K562 (cell line): ENCODE results near the gene MTA2. TPM values are rescaled to one million over a fixed set of nuclear protein-coding genes. Genes with fewer than 3 reads are reported as not detected.

Experiments
- DACH1 ChIP-seq: fragments of 450-650 bp; IDR thresholded peaks from 2 replicates; pipeline ENCODE4 v1.6.1; 2018; ENCODE audit not compliant: partially characterized antibody
- ETV5 ChIP-seq: sonication (generic); formaldehyde crosslinking; IDR thresholded peaks from 2 replicates; pipeline ENCODE4 v1.4.0; 2020; ENCODE audit warnings: low read depth, mild to moderate bottlenecking, missing genetic modification reagents
- ILF3 ChIP-seq: fragments of 450-650 bp; IDR thresholded peaks from 2 replicates; pipeline ENCODE4 v1.6.1; 2018; ENCODE audit warnings: antibody characterized with exemption, mild to moderate bottlenecking, moderate library complexity, borderline replicate concordance
- MAFK ChIP-seq: IDR thresholded peaks from 2 replicates; pipeline ENCODE4 v1.6.1; 2011; ENCODE audit warnings: low read length, improper control_type of control experiment
- NBN ChIP-seq: fragments of 450-650 bp; IDR thresholded peaks from 2 replicates; pipeline ENCODE4 v1.6.1; 2016; ENCODE audit warnings: low read depth, mild to moderate bottlenecking
- POLR2A ChIP-seq: fragments of 450-650 bp; conservative IDR thresholded peaks from 2 replicates; pipeline ENCODE4 v1.6.1; 2016
- POLR2H ChIP-seq: IDR thresholded peaks from 2 replicates; pipeline ENCODE4 v1.6.1; 2016; ENCODE audit warnings: missing genetic modification characterization, low read depth, mild to moderate bottlenecking, control low read depth, missing compliant biosample characterization, moderate library complexity
- RBM34 ChIP-seq: fragments of 200-400 bp; formaldehyde crosslinking; IDR thresholded peaks from 2 replicates; pipeline ENCODE4 v1.6.1; 2018; ENCODE audit warnings: low read length, borderline replicate concordance; ENCODE audit not compliant: insufficient read depth
- SIN3B ChIP-seq: fragments of 450-650 bp; IDR thresholded peaks from 2 replicates; pipeline ENCODE4 v1.6.1; 2017; ENCODE audit warnings: low read depth, mild to moderate bottlenecking, moderate library complexity
- SIX5 ChIP-seq, 2 experiments: IDR thresholded peaks; 2 replicates each; pipeline ENCODE4 v1.6.1; 2011; ENCODE audit warnings: low read length in 2 of 2, borderline replicate concordance in 1 of 2, low read depth in 1 of 2, mild to moderate bottlenecking in 1 of 2, moderate library complexity in 1 of 2; ENCODE audit not compliant: insufficient read depth in 1 of 2
- SMAD1 ChIP-seq: fragments of 150-350 bp; IDR thresholded peaks from 2 replicates; pipeline ENCODE4 v1.6.1; 2014; ENCODE audit warnings: low read length, low read depth; ENCODE audit not compliant: partially characterized antibody
- TOE1 ChIP-seq, 2 experiments: fragments of 450-650 bp in 1 of 2; sonication (generic) in 1 of 2; formaldehyde crosslinking in 1 of 2; IDR thresholded peaks; 2 replicates each; pipeline versions ENCODE4 v1.7.1 to v1.8.0; 2016 to 2022; ENCODE audit warnings: borderline replicate concordance in 2 of 2, mild to moderate bottlenecking in 2 of 2, antibody characterized with exemption in 1 of 2, inconsistent platforms in 1 of 2, low read depth in 1 of 2, missing genetic modification reagents in 1 of 2, moderate library complexity in 1 of 2
- U2AF1 ChIP-seq: fragments of 200-400 bp; formaldehyde crosslinking; optimal IDR thresholded peaks from 2 replicates; pipeline ENCODE3; 2017; ENCODE audit warnings: mild to moderate bottlenecking, low read depth, low read length, moderate library complexity
- ZC3H11A ChIP-seq: IDR thresholded peaks from 2 replicates; pipeline ENCODE4 v1.6.1; 2012; ENCODE audit warnings: low read depth, low read length, improper control_type of control experiment
- ZEB2 ChIP-seq: fragments of 450-650 bp; IDR thresholded peaks from 2 replicates; pipeline ENCODE4 v1.6.1; 2016
- ZFP36 ChIP-seq: fragments of 150-350 bp; IDR thresholded peaks from 2 replicates; pipeline ENCODE4 v1.6.1; 2018; ENCODE audit warnings: low read length, low read depth; ENCODE audit not compliant: partially characterized antibody
- ZNF165 ChIP-seq: fragments of 250-450 bp; sonication (Bioruptor Pico); IDR thresholded peaks from 2 replicates; pipeline ENCODE4 v1.4.0; 2020; ENCODE audit warnings: borderline replicate concordance
- ZNF197 ChIP-seq: fragments of 200-800 bp; sonication (Bioruptor generic); IDR thresholded peaks from 2 replicates; pipeline ENCODE4 v1.6.1; 2016; ENCODE audit warnings: low read depth, missing genetic modification characterization, missing compliant biosample characterization
- ZNF354B ChIP-seq: fragments of 250-450 bp; sonication (Bioruptor Pico); IDR thresholded peaks from 2 replicates; pipeline ENCODE4 v1.4.0; 2020
- polyA plus RNA-seq, 8 experiments: library from polyadenylated mRNA; depleted of rRNA in 4 of 8; stranded (reverse) in 5 of 8; unstranded in 3 of 8; fragments of >200 nt; fragmentation: Nextera tagmentation in 2 of 8; fragmentation: Illumina TruSeq in 1 of 8; extraction: Ambion mirVana in 2 of 8; extraction: Trizol in 1 of 8; gene quantifications; 2 replicates each; pipeline versions ENCODE4 v1.2.1 to v1.2.3, GENCODE V29; 2011 to 2014; ENCODE audit warnings: inconsistent platforms in 1 of 8, missing spikeins in 1 of 8
- total RNA-seq, 7 experiments: library from RNA; depleted of rRNA in 6 of 7; stranded (reverse); fragments of >200 nt in 6 of 7; fragmentation: Illumina TruSeq in 2 of 7; extraction: Trizol in 2 of 7; gene quantifications; 2 replicates each; pipeline versions ENCODE4 v1.2.1 to v1.2.3, GENCODE V29; 2011 to 2021; ENCODE audit warnings: low replicate concordance in 1 of 7
- TF ChIP-seq, protein P1 (sequence below): fragments of 250-450 bp; sonication (Bioruptor Pico); IDR thresholded peaks from 2 replicates; pipeline ENCODE4 v1.4.0; 2020; ENCODE audit warnings: mild to moderate bottlenecking, moderate library complexity
- TF ChIP-seq, protein P2 (sequence below): IDR thresholded peaks from 2 replicates; pipeline ENCODE4 v1.6.1; 2014; ENCODE audit warnings: antibody characterized with exemption
- TF ChIP-seq, protein P3 (sequence below): sonication (generic); formaldehyde crosslinking; IDR thresholded peaks from 2 replicates; pipeline ENCODE4 v1.8.1; 2023; ENCODE audit warnings: mild to moderate bottlenecking, missing genetic modification reagents
- TF ChIP-seq, protein P4 (sequence below): fragments of 250-450 bp; sonication (Bioruptor Pico); IDR thresholded peaks from 2 replicates; pipeline ENCODE4 v1.5.0; 2021

The MTA2 gene
- total and polyA plus RNA-seq, 9 of the 15 experiments (the other 6 are each of a cell fraction or from before 2014, with no cell fraction given) = 6.2 to 220 (median 172) TPM

DNA sequence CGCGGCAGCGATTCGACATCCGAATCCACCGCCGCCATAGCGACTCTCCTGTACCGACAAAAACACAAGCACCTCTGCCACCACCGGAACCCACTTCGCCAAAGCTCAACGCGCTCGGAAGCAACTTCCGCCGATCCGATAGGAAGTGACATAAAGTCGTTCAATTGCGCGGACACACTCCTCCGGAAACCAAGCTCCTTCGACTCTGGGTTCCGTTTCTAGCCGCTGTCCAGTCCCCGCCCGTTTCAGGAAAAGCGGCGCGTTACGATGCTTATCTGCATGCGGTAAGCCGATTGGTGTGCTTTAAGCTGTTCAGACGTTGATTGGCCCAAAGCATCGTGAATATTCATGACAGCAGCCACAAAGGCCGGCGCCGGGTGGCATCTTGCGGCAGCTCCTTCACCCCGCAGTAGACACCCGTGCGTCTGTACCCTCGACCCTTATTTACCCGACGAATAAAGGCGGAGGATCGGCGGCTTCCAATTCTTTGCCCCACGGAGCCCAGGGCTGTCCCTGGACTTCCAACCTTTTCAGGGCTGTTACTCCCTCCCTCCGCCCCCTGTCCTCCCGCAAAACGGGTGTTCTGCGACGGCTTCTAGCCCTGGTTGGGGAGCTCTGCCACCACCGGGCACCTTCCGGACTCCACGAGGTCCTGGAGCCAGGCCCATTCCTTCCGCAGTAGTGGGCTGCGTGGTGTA, 10.1 kb downstream of the MTA2 start, which contains the start of gene TUT1 (continued):
- peak; percentile 93 for TF ChIP-seq TOE1 (IDR thresholded peaks at IDR 0.05; ENCODE audit: borderline replicate concordance)
- no peak for TF ChIP-seq TOE1 (CRISPR knock-in tag; IDR thresholded peaks at IDR 0.05; ENCODE audit: borderline replicate concordance, low read depth)
- TF ChIP-seq, protein P1, sequence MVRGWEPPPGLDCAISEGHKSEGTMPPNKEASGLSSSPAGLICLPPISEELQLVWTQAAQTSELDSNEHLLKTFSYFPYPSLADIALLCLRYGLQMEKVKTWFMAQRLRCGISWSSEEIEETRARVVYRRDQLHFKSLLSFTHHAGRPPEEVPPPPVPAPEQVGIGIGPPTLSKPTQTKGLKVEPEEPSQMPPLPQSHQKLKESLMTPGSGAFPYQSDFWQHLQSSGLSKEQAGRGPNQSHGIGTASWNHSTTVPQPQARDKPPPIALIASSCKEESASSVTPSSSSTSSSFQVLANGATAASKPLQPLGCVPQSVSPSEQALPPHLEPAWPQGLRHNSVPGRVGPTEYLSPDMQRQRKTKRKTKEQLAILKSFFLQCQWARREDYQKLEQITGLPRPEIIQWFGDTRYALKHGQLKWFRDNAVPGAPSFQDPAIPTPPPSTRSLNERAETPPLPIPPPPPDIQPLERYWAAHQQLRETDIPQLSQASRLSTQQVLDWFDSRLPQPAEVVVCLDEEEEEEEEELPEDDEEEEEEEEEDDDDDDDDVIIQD (CRISPR knock-in tag) = no peak
- TF ChIP-seq ETV5 (CRISPR knock-in tag) = peak; percentile 81
- no peak for TF ChIP-seq U2AF1
- TF ChIP-seq, protein P2, sequence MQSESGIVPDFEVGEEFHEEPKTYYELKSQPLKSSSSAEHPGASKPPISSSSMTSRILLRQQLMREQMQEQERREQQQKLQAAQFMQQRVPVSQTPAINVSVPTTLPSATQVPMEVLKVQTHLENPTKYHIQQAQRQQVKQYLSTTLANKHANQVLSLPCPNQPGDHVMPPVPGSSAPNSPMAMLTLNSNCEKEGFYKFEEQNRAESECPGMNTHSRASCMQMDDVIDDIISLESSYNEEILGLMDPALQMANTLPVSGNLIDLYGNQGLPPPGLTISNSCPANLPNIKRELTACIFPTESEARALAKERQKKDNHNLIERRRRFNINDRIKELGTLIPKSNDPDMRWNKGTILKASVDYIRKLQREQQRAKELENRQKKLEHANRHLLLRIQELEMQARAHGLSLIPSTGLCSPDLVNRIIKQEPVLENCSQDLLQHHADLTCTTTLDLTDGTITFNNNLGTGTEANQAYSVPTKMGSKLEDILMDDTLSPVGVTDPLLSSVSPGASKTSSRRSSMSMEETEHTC = no peak
- TF ChIP-seq DACH1 = no peak
- TF ChIP-seq SMAD1 = peak; percentile 67
- TF ChIP-seq ZEB2 = peak; percentile 100
- TF ChIP-seq ZFP36 = peak; percentile 42
- peak; percentile 90 for TF ChIP-seq NBN
- peak; percentile 98 for TF ChIP-seq POLR2A
- TF ChIP-seq POLR2H (tag) = peak; percentile 90
- TF ChIP-seq, protein P3, sequence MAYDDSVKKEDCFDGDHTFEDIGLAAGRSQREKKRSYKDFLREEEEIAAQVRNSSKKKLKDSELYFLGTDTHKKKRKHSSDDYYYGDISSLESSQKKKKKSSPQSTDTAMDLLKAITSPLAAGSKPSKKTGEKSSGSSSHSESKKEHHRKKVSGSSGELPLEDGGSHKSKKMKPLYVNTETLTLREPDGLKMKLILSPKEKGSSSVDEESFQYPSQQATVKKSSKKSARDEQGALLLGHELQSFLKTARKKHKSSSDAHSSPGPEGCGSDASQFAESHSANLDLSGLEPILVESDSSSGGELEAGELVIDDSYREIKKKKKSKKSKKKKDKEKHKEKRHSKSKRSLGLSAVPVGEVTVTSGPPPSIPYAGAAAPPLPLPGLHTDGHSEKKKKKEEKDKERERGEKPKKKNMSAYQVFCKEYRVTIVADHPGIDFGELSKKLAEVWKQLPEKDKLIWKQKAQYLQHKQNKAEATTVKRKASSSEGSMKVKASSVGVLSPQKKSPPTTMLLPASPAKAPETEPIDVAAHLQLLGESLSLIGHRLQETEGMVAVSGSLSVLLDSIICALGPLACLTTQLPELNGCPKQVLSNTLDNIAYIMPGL = no peak
- no peak for TF ChIP-seq ZNF165
- TF ChIP-seq, protein P4, sequence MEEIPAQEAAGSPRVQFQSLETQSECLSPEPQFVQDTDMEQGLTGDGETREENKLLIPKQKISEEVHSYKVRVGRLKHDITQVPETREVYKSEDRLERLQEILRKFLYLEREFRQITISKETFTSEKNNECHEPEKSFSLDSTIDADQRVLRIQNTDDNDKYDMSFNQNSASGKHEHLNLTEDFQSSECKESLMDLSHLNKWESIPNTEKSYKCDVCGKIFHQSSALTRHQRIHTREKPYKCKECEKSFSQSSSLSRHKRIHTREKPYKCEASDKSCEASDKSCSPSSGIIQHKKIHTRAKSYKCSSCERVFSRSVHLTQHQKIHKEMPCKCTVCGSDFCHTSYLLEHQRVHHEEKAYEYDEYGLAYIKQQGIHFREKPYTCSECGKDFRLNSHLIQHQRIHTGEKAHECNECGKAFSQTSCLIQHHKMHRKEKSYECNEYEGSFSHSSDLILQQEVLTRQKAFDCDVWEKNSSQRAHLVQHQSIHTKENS (CRISPR knock-in tag) = no peak
- peak; percentile 90 for TF ChIP-seq SIN3B
- peak; percentile 50; a peak in 3 of 4 replicates for TF ChIP-seq SIX5 (IDR thresholded peaks at IDR 0.05; ENCODE audit: borderline replicate concordance in 1 of 2, insufficient read depth in 1 of 2, low read depth in 1 of 2, low read length in 2 of 2)
- no peak for TF ChIP-seq RBM34
- no peak for TF ChIP-seq ZNF354B (CRISPR knock-in tag)
- no peak for TF ChIP-seq ILF3
- peak; percentile 93; the same call in 1 of the 2 replicates for TF ChIP-seq ZC3H11A
- TF ChIP-seq ZNF197 (CRISPR knock-in tag) = no peak
- TF ChIP-seq MAFK = peak; percentile 21; the same call in 1 of the 2 replicates
